HG03139 (cell line): ENCODE data around the gene NR1D2.

ENCODE experiments used
- ATAC-seq: cut with Tn5 transposase; IDR thresholded peaks from one replicate; pipeline ENCODE4 v1.9.1; 2021; ENCODE audit not compliant: unreplicated experiment

The NR1D2 gene

GRCh38 chr3:23961913-23962312 lies 16.8 kb downstream of the NR1D2 start:
- ATAC-seq = no peak

DNA sequence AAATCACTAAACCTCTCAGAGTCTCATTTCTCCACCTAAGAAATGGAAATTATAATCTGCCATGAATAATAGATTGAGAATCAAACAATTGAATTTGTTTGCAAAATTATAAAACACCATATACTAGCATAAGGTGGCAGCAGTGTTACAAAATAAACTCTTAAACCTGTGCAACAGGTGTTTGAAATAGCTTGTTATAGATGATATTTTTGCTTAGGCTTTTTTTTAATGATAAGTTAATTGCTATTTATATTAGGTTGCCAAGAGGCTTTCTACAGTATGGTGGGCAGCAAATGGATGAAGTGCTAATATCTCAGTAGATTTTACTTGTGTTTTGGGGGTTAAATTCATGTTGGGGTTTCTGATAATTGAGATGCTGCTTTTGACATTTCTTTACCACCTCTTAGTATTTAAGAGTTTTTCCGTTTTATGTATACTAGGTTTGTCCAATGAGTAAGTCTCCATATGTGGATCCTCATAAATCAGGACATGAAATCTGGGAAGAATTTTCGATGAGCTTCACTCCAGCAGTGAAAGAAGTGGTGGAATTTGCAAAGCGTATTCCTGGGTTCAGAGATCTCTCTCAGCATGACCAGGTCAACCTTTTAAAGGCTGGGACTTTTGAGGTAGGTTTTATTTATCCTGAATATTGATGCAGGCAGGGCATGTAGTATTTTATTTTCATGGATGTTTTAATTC lies 19.6 kb downstream of the NR1D2 start:
- no peak for ATAC-seq

DNA sequence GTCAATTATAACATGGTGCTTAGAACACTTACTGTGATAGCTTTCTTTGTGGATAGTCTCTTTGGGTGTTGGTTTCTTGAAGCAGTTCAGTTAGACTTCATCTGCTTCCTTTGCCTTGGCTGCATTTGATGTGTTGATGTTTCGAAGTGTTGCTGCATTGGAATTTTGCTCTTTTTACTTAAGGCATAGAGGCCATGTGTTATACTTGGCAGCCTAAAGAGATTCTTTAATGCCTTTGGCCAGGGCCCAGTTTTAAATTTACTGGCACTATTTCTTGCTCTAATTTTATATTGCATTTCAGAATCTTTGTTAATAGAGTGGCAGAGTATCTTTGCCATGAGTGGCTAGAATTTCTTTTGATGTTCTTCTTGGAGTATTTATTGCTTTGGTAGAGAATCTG lies 21.2 kb downstream of the NR1D2 start:
- ATAC-seq = no peak

- ATAC-seq = no peak
Measured at GRCh38 chr3:23968463-23969184, 23.5 kb downstream of the NR1D2 start.

DNA sequence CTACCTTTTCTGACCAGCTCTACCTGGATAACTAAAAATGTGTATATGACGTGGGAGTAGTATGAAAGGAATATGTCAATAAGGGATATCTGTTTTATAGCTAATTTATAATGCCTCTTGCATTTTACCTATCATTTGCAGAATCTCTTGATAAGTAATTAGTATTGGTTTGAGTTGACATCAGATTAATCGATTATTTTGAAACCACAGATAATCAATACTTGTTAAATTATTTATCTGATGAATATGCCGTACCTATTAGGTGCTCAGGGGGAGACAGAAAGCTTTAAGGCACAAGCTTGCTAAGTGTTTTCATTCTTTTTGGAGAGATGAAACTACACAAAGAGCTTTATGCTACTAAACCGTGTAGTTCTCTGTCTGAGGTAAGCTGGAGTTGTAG lies 24.3 kb downstream of the NR1D2 start:
- ATAC-seq = no peak

DNA sequence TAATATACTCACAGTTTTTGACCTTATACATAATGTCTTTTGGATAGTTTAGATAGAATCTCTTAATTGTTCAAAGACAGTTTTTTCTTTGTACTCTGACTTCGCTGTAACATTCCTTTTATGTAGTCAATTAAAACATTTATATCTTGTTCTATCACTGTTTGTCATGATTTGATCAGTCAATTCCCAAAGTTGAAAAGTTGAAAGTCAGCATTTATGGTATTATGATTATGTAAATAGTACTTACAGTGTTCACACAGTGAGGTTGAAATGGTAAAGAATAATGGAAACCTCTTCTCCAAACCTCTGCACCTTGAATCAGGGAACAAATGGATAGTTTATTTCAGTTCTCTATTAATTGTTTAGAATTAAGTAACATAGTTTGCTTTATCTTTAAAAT lies 26.6 kb downstream of the NR1D2 start:
- ATAC-seq = no peak

DNA sequence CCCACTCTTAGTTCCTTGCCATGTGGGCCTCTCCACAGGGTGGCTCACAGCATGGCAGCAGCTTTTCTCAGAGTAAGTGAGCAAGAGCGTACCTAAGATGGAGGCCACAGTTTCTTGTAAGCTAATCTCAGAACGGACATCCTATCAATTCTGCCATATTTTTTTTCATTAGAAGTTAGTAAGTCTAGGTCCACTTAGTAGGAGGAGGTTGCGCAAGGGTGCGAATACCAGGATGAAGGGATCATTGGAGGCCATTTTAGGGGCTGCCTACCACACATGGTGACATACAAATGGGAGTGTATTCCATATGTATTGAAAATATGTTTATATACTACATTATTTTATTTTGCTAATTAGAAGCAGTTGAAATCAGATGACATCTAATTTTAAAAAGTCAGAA lies 31.5 kb downstream of the NR1D2 start:
- no peak for ATAC-seq

DNA sequence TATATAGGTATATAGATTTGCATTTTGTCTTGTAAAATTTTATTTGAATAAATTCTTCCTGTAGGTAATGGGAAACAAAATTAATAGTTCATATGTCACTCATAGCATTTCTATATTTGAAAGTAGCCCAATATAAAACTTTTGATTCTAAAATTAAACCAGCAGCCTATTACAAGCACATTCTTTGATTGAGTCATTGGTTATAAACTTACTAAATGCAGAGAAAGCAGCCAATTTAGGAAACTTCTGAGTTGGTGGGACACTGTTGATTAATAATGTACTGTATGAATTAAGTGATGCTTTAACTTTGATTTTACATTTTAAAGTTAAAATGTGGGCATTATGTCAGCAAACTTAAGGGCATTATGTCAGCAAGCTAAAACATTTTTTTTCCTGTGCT lies 34.5 kb downstream of the NR1D2 start:
- ATAC-seq = no peak

GRCh38 chr3:23981136-23981535 lies 36.0 kb downstream of the NR1D2 start:
- no peak for ATAC-seq

DNA sequence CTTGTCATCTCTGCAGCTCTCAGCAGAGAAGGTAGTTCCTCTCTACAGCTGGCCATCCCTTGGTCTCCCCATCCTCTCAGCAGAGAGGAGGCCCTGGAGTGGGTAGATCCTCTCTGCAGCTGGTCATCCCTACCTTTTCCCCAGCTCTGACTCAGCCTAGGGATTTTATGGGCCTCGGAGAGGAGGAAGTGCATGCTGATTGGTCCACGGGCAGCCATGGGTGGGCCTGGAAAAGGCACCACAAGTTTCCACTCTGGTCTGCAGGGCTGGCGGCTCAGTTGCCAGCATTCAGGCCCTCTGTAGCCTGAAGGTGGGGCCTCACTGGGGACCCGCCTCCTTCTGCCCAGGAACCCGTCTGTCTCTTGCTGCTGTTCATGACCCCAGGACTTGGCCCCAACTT lies 36.9 kb downstream of the NR1D2 start:
- ATAC-seq = no peak

DNA sequence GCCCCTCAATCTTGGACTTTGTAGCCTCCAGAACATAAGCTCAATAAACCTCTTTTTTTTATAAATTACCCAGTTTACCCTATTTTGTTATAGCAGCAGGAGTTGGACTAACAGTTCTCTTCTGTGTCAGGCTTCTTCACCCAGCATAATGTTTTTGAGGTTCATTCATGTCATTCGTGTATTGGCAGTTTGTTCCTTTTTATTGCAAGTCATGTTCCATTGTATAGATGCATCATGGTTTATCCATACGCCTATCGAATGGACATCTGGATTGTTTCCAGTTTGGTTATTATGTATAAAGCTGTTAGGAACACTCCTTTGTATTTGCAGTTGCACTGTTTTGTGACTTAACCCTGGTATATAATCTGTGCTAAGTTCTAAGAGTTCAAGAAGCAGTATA lies 39.8 kb downstream of the NR1D2 start:
- no peak for ATAC-seq

DNA sequence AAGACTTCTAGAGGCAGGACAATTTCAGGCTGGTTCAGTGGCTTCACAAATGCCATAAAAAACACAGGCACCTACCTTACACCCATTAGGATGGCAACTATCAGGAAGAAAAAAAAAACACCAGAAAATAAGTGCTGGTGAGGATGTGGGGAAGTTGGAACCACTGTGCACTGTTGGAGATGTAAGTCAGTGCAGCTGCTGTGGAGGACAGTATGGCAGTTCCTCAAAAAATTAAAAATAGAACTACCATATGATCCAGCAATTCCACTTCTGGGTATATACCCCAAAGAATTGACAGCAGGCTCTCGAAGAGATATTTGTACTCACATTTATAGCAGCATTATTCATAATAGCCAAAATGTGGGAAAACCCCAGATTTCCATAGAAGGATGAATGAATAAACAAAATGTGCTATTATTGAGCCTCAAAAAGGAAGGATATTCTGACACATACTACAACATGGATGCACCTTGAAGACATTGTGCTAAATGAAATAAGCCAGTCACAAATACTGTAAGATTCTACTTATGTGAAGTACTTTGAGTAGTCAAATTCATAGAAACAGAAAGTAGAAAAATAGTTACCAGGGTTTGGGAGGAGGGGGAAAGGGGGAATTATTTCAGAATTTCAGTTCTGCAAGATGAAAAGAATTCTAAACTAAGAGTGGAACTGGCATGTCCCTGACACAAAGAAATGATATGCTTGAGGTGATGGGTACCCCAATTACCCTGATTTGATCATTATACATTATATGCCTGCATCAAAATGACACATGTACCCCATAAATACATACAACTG lies 40.9 kb downstream of the NR1D2 start:
- ATAC-seq = no peak

GRCh38 chr3:23987356-23987755 lies 42.3 kb downstream of the NR1D2 start:
- ATAC-seq = no peak

- ATAC-seq = no peak
Measured at GRCh38 chr3:23991306-23991682, 46.2 kb downstream of the NR1D2 start.

GRCh38 chr3:23991683-23992628 lies 46.9 kb downstream of the NR1D2 start:
- ATAC-seq = no peak

GRCh38 chr3:23993556-23994243 lies 48.6 kb downstream of the NR1D2 start:
- no peak for ATAC-seq

GRCh38 chr3:23994244-23994569 lies 49.1 kb downstream of the NR1D2 start:
- ATAC-seq = no peak

DNA sequence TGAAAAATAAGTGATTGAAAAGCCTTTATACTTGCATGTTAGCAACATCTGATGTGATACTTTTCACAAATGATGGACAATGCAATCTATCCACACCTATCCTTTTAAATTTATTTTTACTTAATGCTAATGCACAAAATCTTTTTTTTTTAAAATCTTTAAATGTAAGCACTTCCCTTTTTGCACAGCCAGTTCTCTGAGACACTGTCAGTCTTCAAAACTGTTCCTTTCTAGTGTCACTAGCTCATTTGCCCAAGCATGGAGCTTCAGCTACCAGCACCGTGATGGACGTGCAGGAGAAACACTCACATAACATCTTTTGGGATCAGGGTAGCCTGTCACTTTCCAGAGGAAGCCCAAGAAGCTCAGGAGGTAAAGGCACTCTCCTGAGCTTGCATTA lies 50.1 kb downstream of the NR1D2 start:
- no peak for ATAC-seq

DNA sequence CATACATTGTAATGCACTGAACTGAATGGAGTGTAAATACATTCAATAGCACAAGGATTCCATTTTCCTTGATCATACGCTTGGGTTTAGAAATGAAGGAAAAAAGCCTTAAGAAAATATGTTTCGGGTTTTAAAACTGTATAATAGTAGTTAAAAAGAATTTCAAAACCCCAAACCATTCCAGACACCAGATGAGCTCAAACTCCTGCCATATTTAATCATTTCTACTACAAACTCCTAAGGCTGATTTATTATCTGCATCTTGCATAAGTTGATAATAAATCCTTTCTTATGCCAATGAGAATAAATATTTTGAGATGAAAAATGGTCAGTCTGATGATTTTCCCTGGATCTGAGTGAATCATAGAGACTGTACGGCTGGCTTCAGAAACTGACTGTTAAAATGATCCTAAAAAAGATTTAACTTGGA lies 51.0 kb downstream of the NR1D2 start:
- no peak for ATAC-seq

DNA sequence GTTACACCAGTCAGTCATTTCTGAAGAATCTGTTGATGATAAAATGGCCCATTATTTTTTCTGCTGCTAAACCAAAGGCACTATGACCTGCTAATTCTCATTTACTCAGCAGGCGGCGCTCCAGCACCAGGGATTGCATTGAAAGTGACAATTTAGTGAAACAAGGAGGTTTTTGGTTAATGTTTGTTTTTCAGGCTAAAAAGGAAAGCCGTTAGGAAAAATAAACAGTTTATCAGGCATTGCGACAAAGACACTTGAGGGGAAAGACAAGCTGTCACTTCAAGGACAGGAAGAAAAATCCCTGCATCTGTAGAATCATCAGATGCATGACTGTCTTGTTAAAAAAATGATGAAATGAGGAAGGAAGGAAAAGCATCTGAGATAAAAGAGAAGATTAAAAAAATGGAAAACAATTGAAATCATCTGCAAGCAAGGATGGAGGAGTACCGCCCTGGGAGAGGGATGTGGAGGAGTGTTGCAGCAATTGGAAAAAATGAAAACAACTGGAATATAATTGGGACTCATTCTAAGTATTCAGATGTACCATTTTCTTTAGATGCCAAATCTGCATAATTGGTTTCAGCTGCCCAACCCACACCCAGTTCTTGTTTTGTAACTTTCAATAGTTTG lies 54.0 kb downstream of the NR1D2 start:
- ATAC-seq = no peak
